Activated CD4-positive, alpha-beta memory T cell treated with anti-CD3 and anti-CD28 coated beads, Interleukin-2, amount 10 ng/mL, durations not matched to agents 7 days and 5 days (primary cell): ENCODE data around the gene RER1. TPM values are rescaled to one million over a fixed set of nuclear protein-coding genes. Genes with fewer than 3 reads are reported as not detected.

Source experiments
- CTCF ChIA-PET: fragments of 350-600 bp; sonication (Branson Sonifier 250); formaldehyde crosslinking; loops from one replicate; lab custom pipeline; 2021; ENCODE audit warnings: antibody characterized with exemption, inconsistent platforms; lab: Charles Lee
- POLR2A ChIA-PET: fragments of 350-600 bp; sonication (Branson Sonifier 250); formaldehyde crosslinking; loops from one replicate; lab custom pipeline; 2021; ENCODE audit warnings: antibody characterized with exemption; lab: Charles Lee
- DNase-seq: peaks from one replicate; pipeline ENCODE4 v3.0.0-alpha.2; 2020
- H3K27ac Mint-ChIP-seq: one replicate; pipeline ENCODE4 v1.8.0; 2021; ENCODE audit warnings: mild to moderate bottlenecking, mixed read lengths
- H3K27me3 Mint-ChIP-seq: one replicate; pipeline ENCODE4 v1.8.0; 2021; ENCODE audit warnings: mixed read lengths
- H3K36me3 Mint-ChIP-seq: one replicate; pipeline ENCODE4 v1.8.0; 2021; ENCODE audit warnings: low read depth, mixed read lengths
- H3K4me1 Mint-ChIP-seq: one replicate; pipeline ENCODE4 v1.8.0; 2021; ENCODE audit warnings: mixed read lengths
- H3K4me3 Mint-ChIP-seq: one replicate; pipeline ENCODE4 v1.8.0; 2021; ENCODE audit warnings: mild to moderate bottlenecking, mixed read lengths
- H3K9me3 Mint-ChIP-seq: one replicate; pipeline ENCODE4 v1.8.0; 2021; ENCODE audit warnings: mixed read lengths
- total RNA-seq, 2 experiments: library from RNA; stranded (reverse); gene quantifications; one replicate each; pipeline ENCODE4 v1.2.3, GENCODE V29; 2021

Gene RER1
- total RNA-seq, 2 experiments from 2014 or later: 151 to 160 TPM

- POLR2A ChIA-PET: interaction anchor here (1.7 kb wide), 1 partner anchor 23 kb away, joined by 4 read pairs; no protein-coding TSS in a partner anchor
- H3K27ac Mint-ChIP-seq: no peak overlapping the region
- CTCF ChIA-PET: no interaction called here
- H3K36me3 Mint-ChIP-seq: no peaks in the 10 kb centered on the region
- no peak for DNase-seq
- H3K9me3 Mint-ChIP-seq: no peaks in the 10 kb centered on the region
- H3K27me3 Mint-ChIP-seq: peaks cover 13% of the 10 kb centered on the region
- no peak overlapping the region for H3K4me3 Mint-ChIP-seq
- H3K4me1 Mint-ChIP-seq: no peaks in the 10 kb centered on the region
Measured at GRCh38 chr1:2446394-2446793, 54.8 kb downstream of the RER1 start.

GRCh38 chr1:2446861-2447260 lies 55.2 kb downstream of the RER1 start:
- Mint-ChIP-seq H3K4me1 (no peaks in the 10 kb centered on the region), H3K27ac (no peak overlapping the region), H3K36me3 (no peaks in the 10 kb centered on the region), H3K4me3 (no peak overlapping the region), H3K27me3 (peaks cover 13% of the 10 kb centered on the region), H3K9me3 (no peaks in the 10 kb centered on the region)
- DNase-seq: no peak
- ChIA-PET POLR2A (interaction anchor here (1.7 kb wide), 1 partner anchor 23 kb away, joined by 4 read pairs; no protein-coding TSS in a partner anchor), CTCF (interaction anchor here (1.2 kb wide), 1 partner anchor 101 kb away, joined by 3 read pairs; no protein-coding TSS in a partner anchor)

- no peak for DNase-seq
- CTCF ChIA-PET: interaction anchor here (1.2 kb wide), 1 partner anchor 100 kb away, joined by 3 read pairs; no protein-coding TSS in a partner anchor
- Mint-ChIP-seq H3K27ac (no peak overlapping the region), H3K9me3 (no peaks in the 10 kb centered on the region), H3K4me3 (no peak overlapping the region), H3K4me1 (no peaks in the 10 kb centered on the region), H3K36me3 (no peaks in the 10 kb centered on the region), H3K27me3 (peaks cover 11% of the 10 kb centered on the region)
- POLR2A ChIA-PET: interaction anchor here (1.7 kb wide), 1 partner anchor 24 kb away, joined by 4 read pairs; no protein-coding TSS in a partner anchor
Measured at GRCh38 chr1:2447276-2448097, 55.8 kb downstream of the RER1 start.

GRCh38 chr1:2448098-2448445 lies 56.4 kb downstream of the RER1 start:
- H3K27me3 Mint-ChIP-seq: peaks cover 9% of the 10 kb centered on the region
- no peaks in the 10 kb centered on the region for H3K4me1 Mint-ChIP-seq
- no peaks in the 10 kb centered on the region for H3K9me3 Mint-ChIP-seq
- H3K36me3 Mint-ChIP-seq: no peaks in the 10 kb centered on the region
- DNase-seq: no peak
- ChIA-PET CTCF (interaction anchor here (1.2 kb wide), 1 partner anchor 99 kb away, joined by 3 read pairs; no protein-coding TSS in a partner anchor), POLR2A (no interaction called here)
- no peak overlapping the region for H3K27ac Mint-ChIP-seq
- H3K4me3 Mint-ChIP-seq: no peak overlapping the region

GRCh38 chr1:2449636-2450454 lies 58.2 kb downstream of the RER1 start:
- Mint-ChIP-seq H3K4me3 (no peak overlapping the region), H3K27me3 (peaks cover 5% of the 10 kb centered on the region), H3K36me3 (no peaks in the 10 kb centered on the region), H3K27ac (no peak overlapping the region), H3K4me1 (no peaks in the 10 kb centered on the region), H3K9me3 (no peaks in the 10 kb centered on the region)
- no peak for DNase-seq
- POLR2A ChIA-PET: no interaction called here
- CTCF ChIA-PET: no interaction called here

GRCh38 chr1:2451741-2452140 lies 60.1 kb downstream of the RER1 start:
- Mint-ChIP-seq H3K27ac (no peak overlapping the region), H3K4me1 (no peaks in the 10 kb centered on the region), H3K27me3 (no peaks in the 10 kb centered on the region), H3K9me3 (no peaks in the 10 kb centered on the region), H3K36me3 (no peaks in the 10 kb centered on the region), H3K4me3 (no peak overlapping the region)
- ChIA-PET CTCF (no interaction called here), POLR2A (no interaction called here)
- no peak for DNase-seq

- no peaks in the 10 kb centered on the region for H3K4me1 Mint-ChIP-seq
- DNase-seq: no peak
- no peak overlapping the region for H3K4me3 Mint-ChIP-seq
- CTCF ChIA-PET: no interaction called here
- H3K36me3 Mint-ChIP-seq: no peaks in the 10 kb centered on the region
- no peaks in the 10 kb centered on the region for H3K27me3 Mint-ChIP-seq
- no peaks in the 10 kb centered on the region for H3K9me3 Mint-ChIP-seq
- POLR2A ChIA-PET: no interaction called here
- no peak overlapping the region for H3K27ac Mint-ChIP-seq
Measured at GRCh38 chr1:2452201-2452931, 60.7 kb downstream of the RER1 start.

- Mint-ChIP-seq H3K36me3 (no peaks in the 10 kb centered on the region), H3K27me3 (no peaks in the 10 kb centered on the region), H3K9me3 (no peaks in the 10 kb centered on the region), H3K4me3 (no peak overlapping the region), H3K27ac (no peak overlapping the region), H3K4me1 (no peaks in the 10 kb centered on the region)
- CTCF ChIA-PET: no interaction called here
- POLR2A ChIA-PET: no interaction called here
- DNase-seq: no peak
Measured at GRCh38 chr1:2452932-2453315, 61.3 kb downstream of the RER1 start.

GRCh38 chr1:2454227-2454626 lies 62.6 kb downstream of the RER1 start:
- Mint-ChIP-seq H3K9me3 (no peaks in the 10 kb centered on the region), H3K4me1 (no peaks in the 10 kb centered on the region), H3K4me3 (no peak overlapping the region), H3K27me3 (no peaks in the 10 kb centered on the region), H3K27ac (no peak overlapping the region), H3K36me3 (no peaks in the 10 kb centered on the region)
- POLR2A ChIA-PET: no interaction called here
- CTCF ChIA-PET: no interaction called here
- DNase-seq: no peak

Other genes starting within 250 kb of the RER1 start
- gene FAAP20, start 197.1 kb upstream of the RER1 start, total RNA-seq: 10 to 100 TPM; 53.4 to 57.1 TPM
- gene SKI, start 163.5 kb upstream of the RER1 start, total RNA-seq: 10 to 100 TPM; 58.0 to 61.5 TPM
- gene MORN1, start 287 bp upstream of the RER1 start, total RNA-seq: 1 to 10 TPM; 6.2 to 6.3 TPM
- gene PEX10, start 20.7 kb downstream of the RER1 start, total RNA-seq: 1 to 10 TPM; 6.8 to 9.5 TPM
- 10 to 100 TPM; 32.7 to 33.8 TPM for gene PLCH2, start 84.4 kb downstream of the RER1 start, total RNA-seq
- gene PANK4, start 134.8 kb downstream of the RER1 start, total RNA-seq: 10 to 100 TPM; 71.7 to 72.6 TPM
- not detected for gene HES5, start 138.4 kb downstream of the RER1 start, total RNA-seq
- gene TNFRSF14, start 164.5 kb downstream of the RER1 start, total RNA-seq: 100 to 1,000 TPM; 171 to 173 TPM
- gene PRXL2B, start 194.9 kb downstream of the RER1 start, total RNA-seq: 10 to 100 TPM; 17.0 to 22.2 TPM
- gene MMEL1, start 241.2 kb downstream of the RER1 start, total RNA-seq: 1 to 10 TPM; 1.0 to 1.5 TPM